A673 (cell line): ENCODE results near the gene HSH2D.

Experiments used
- CTCF ChIP-seq: fragments of 300-800, 200-600 bp; sonication (generic); conservative IDR thresholded peaks from 2 replicates; pipeline ENCODE4 v1.5.1; 2017; ENCODE audit warnings: low read depth, mild to moderate bottlenecking, antibody characterized with exemption, low read length, moderate library complexity, mixed read lengths
- EZH2 ChIP-seq: fragments of 200-600 bp; sonication (generic); IDR thresholded peaks from 2 replicates; pipeline ENCODE4 v1.6.1; 2017; ENCODE audit warnings: borderline replicate concordance, low read depth, mild to moderate bottlenecking, mixed read lengths, antibody characterized with exemption, low read length; ENCODE audit not compliant: poor library complexity, severe bottlenecking

DNA sequence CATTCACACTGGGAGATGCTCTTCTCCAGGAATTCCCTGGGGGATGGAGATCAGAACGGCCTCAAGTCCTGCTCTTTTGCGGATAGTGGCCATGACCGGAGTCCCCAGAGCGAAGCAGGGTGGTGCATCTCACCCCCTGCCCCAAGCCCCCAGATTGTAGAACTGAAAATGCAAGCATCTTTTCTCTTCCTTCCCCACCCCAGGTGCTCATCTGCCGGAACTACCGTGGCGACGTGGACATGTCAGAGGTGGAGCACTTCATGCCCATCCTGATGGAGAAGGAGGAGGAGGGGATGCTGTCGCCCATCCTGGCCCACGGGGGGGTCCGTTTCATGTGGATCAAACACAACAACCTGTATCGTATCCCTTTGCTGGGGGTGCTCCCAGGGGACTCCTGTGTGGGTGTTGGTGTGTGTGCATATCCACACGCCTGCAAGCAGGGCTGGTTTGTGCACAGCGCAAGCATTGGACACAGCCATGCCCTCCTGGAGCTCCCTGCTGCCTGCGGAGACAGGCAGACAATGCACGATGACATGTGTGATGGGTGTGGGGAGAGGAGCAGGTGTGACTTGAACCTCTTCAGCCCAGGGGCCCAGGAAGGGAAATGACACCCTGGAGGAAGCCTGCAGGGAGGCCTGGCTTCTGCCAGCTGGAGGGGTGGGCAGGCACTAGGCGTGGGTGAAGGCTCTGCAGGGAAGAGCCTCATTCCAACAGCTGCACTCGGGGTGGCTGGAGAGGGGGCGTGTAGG, 59.9 kb downstream of the HSH2D start:
- TF ChIP-seq CTCF (no peak), EZH2 (no peak)
